GM21825 (cell line): ENCODE measurements around the gene HFE.
"Not testable (repeated sequence)": the region's sequence is repeated elsewhere in the genome, so short reads cannot be mapped to it uniquely, and the experiment has no call there.

Source experiments
- ATAC-seq: cut with Tn5 transposase; IDR thresholded peaks from one replicate; pipeline ENCODE4 v1.9.1; 2021; ENCODE audit warnings: mild to moderate bottlenecking, moderate library complexity; ENCODE audit not compliant: unreplicated experiment

The HFE gene

GRCh38 chr6:26087284-26088115 is at the start of gene HFE:
HFE (plus strand) TSS chr6:26087429; CDS start chr6:26087441, 12 bp downstream.
- ATAC-seq, result no peak

DNA sequence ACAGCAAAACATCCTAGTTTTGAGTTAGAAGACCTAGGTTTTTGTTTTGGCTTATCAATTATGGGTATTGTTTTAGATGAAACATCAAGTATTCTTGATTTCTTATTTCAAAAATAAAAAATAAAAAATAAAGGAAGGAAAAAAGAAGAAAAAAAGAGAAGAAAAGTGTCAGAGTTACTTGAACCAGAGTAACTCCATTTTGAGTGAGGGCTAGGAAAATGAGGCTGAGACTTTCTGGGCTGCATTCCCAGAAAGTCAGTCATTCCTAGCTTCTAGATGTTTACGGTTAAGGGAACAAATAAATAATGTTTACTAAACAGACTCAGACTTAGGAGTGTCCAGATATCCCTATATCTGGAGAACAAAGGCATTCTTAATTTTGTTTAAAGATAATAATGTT is 45.3 kb upstream of the HFE start:
- no peak for ATAC-seq

DNA sequence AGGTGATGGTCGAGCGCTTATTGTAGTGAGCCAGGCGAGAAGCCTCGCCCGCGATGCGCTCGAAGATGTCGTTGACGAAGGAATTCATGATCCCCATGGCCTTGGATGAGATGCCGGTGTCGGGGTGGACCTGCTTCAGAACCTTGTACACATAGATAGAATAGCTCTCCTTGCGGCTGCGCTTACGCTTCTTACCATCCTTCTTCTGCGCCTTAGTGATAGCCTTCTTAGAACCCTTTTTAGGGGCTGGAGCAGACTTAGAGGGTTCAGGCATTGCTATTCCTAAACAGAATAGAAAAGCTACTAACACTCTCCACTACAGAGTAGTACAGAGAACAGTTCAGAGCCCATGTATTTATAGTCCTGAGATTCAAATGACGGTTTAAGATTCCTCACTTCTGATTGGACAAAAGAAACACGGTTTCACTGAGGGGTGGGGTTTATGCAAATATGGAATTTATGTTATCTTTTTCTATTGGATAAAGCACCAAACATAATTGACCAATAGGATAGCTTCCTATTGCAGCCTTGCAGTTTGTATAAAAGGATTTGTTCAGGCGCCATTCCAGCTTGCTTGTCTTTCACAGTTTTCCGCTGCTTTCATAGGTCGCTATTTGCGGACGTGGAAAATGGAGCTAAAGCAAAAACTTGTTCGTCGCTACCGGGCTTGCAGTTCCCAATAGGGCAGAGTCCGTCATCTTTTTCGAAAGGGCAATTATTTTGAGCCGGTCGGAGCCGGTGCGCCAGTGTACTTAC is 43.7 kb upstream of the HFE start:
- peak; percentile 52 for ATAC-seq

DNA sequence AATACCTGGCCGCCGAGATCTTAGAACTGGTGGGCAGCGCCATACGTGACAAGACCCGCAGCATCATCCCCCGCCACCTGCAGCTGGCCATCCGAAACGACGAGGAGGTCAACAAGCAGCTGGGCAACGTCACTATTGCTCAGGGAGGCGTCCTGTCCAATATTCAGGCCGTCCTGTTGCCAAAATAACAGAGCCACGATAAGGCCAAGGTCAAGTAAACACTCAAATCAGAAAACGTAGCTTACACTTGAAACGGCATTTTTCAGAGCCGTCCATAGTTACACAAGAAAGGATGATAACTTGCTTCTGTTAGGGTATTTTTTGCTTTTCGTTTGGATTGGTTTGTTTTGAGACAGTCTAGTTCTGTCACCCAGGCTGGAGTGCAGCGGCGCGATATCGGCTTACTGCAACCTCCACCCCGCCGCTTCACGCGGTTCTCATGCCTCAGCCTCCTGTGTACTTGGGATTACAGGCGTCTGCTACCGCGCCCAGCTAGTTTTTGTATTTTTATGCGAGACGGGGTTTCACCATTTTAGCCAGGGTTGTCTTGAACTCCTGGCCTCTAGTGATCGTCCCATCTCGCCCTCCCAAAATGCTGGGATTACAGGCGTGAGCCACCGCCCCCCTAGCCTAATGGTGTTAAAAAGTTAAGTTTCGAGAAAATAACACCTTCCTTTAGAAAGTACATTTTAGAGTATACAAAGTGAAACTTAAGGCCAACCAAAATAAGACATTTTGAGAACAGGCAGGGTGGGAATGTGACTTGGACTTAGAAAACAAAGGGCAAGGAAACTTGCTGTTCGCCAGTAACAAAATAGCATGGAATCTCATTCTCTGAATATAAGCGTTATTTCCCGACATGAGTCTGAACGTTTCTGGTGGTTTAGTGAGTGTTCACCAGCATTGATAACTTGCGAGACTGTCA is 42.8 kb upstream of the HFE start:
- peak; percentile 24 for ATAC-seq

DNA sequence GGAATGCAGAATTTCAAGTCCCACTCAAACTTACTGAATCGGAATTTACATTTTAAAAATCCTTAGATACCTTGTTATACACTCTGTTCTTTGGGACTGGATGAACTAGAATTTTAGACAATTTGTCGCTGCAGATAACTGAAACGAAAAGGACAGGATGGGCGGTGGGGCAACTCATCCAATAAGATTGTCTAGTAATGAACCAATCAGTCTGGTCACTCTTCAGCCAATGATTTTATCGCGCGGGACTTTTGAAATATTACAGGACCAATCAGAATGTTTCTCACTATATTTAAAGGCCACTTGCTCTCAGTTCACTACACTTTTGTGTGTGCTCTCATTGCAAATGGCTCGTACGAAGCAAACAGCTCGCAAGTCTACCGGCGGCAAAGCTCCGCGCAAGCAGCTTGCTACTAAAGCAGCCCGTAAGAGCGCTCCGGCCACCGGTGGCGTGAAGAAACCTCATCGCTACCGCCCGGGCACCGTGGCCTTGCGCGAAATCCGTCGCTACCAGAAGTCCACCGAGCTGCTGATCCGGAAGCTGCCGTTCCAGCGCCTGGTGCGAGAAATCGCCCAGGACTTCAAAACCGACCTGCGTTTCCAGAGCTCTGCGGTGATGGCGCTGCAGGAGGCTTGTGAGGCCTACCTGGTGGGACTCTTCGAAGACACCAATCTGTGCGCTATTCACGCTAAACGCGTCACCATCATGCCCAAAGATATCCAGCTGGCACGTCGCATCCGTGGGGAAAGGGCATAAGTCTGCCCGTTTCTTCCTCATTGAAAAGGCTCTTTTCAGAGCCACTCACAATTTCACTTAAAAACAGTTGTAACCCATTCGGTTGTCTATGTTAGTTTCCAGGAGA is 41.9 kb upstream of the HFE start:
- ATAC-seq, result peak; percentile 48

DNA sequence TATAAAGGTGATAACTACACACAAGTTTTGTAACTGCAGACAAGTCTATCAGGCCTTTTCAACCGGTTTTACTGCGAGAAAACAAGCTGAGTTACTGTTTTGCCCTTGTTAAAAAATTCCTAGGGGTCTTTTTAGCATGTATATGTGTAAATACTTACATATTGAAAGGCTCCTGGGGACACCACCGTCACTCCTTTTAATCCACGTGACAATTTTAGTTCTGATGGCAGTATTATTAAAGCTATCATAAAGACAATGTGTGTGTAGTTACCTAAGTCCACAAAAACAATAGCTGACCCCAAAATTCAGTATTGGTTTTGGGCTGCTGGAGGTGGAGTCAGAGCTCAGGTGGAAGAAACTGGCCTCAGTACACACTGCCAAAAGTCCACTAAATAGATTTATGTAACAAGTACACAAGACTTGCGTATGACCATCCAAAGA is 41.3 kb upstream of the HFE start:
- ATAC-seq, result no peak

GRCh38 chr6:26047329-26047728 is 39.9 kb upstream of the HFE start:
- ATAC-seq, result not testable (repeated sequence)

DNA sequence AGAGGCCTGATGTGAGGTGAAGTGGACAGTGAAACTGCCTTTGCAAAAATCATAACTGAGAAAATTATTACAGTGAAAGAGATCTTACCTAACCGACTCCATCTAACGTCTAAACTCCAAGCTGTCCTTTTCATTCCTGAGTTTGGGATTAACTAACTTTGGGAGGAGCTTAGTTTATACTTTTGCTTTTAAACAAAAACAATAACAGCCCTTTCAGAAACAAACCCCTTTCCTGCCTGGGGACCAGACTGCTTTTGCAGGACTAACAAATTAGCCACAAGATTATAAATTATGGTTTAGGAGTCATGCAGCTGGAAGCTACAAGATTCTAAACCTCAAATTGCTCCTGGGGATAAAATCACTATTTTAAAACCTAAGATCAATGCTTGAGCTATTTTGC is 38.6 kb upstream of the HFE start:
- ATAC-seq, result no peak

GRCh38 chr6:26051665-26052310 is 35.4 kb upstream of the HFE start:
- no peak for ATAC-seq

GRCh38 chr6:26052762-26053250 is 34.4 kb upstream of the HFE start:
- ATAC-seq, result not testable (repeated sequence)

GRCh38 chr6:26053992-26054780 is 33.0 kb upstream of the HFE start:
- ATAC-seq, result no peak

GRCh38 chr6:26054781-26055718 is 32.2 kb upstream of the HFE start:
- ATAC-seq, result peak; percentile 55

GRCh38 chr6:26055719-26056582 is 31.3 kb upstream of the HFE start:
- peak; percentile 68 for ATAC-seq

- ATAC-seq, result no peak
Measured at GRCh38 chr6:26056583-26057350, 30.5 kb upstream of the HFE start.

DNA sequence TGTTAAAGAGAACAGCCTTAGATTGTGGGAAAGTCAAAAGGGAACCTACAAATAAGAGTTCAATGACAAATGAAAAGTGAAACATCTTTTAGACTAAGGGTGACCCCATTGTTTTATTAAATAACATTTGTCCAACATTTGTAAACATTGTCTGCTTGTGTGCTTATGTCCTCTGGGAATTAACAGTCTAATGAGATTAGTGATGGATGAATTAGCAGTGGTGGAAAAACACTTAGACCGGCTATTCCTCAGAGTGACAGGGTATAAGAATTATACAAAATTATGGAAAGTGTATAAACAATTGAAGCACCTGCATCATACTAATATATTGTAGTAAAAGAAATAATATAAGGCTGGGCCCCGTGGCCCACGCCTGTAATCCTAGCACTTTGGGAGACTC is 29.3 kb upstream of the HFE start:
- ATAC-seq, result no peak
